ENCODE results near the gene DPP6. TPM values are rescaled to one million over a fixed set of nuclear protein-coding genes. Genes with fewer than 3 reads are reported as not detected.
A peak's percentile ranks its signal among the peaks of the same experiment; 100 is the strongest.

The DPP6 gene
- total RNA-seq, 1 experiment from 2014 or later = 7.9 TPM

GRCh38 chr7:154748089-154748786, 696.0 kb downstream of the DPP6 start:
- DNase-seq (ENCODE audit: low spot score) = no peak
- in situ Hi-C loops (cut with HindIII; ENCODE audit: low sequenced_read_pairs) = no loop called here

DNA sequence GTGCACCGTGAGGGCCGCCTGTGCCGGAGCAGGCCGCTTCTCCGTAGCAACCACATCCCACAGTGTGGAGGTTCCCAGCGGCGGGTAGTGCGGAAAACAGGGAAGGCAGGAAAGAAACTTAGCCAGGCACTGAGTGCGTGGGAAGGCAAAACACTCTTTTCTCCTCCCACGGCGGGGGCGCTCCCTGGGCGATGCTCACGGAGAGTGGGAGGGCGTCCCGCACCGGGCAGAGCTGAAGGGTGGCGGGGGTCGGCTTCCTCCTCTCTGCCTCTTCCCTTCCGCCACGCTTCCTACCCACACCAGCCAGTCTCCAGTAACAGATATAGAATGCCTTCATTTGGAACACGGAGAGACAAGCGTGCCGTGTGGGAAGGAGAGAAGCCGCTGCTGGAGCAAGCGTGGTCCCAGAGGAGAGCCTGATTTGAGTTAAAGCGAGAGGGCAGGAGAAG, 698.2 kb downstream of the DPP6 start:
- DNase-seq (ENCODE audit: low spot score) = no peak
- in situ Hi-C loops (cut with HindIII; ENCODE audit: low sequenced_read_pairs) = no loop called here

DNA sequence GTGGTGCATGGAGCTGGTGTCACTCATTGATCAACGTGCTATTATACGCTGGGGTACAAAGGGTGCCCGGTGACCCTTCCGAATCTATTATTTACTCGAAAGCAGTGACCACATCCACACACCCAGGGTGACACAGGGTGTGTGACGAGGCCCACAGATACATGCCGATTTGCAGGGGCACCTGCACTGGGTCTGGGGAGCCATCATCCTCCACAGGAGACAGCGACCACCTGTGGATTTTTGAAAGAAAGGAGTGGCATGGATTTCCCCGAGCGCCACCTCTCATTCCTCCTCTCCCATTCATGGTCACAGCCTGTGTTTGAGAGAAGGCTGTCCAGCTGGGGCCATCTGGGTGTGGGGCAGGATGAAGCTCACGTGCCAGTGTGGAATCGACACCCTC, 701.0 kb downstream of the DPP6 start:
- in situ Hi-C loops (cut with HindIII; ENCODE audit: low sequenced_read_pairs) = no loop called here
- DNase-seq (ENCODE audit: low spot score) = no peak

- DNase-seq (ENCODE audit: low spot score) = no peak
- in situ Hi-C loops (cut with HindIII; ENCODE audit: low sequenced_read_pairs) = no loop called here
Measured at GRCh38 chr7:154757756-154758155, 705.6 kb downstream of the DPP6 start.

GRCh38 chr7:154759989-154760388, 707.8 kb downstream of the DPP6 start:
- in situ Hi-C loops (cut with HindIII; ENCODE audit: low sequenced_read_pairs) = no loop called here
- DNase-seq (ENCODE audit: low spot score) = no peak

DNA sequence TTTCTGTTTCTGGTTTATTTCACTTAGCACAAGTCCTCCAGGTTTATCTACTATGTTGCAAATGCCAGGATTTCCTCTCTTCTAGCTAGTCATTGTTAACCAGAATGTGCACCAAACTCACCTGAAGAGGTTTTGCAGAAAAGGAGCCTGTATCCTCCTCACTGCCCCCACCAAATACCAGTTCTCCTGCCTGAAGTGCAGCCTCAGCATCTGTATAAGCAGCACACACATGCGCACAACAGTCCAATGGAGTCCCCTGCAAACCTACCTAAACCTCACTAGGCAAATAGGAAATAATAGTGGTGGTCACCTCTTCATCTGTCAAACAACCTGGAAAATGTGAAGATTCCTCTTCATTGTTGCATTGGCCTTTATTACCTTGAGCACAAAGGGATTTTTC, 712.9 kb downstream of the DPP6 start:
- in situ Hi-C loops (cut with HindIII; ENCODE audit: low sequenced_read_pairs) = no loop called here
- DNase-seq (ENCODE audit: low spot score) = no peak

DNA sequence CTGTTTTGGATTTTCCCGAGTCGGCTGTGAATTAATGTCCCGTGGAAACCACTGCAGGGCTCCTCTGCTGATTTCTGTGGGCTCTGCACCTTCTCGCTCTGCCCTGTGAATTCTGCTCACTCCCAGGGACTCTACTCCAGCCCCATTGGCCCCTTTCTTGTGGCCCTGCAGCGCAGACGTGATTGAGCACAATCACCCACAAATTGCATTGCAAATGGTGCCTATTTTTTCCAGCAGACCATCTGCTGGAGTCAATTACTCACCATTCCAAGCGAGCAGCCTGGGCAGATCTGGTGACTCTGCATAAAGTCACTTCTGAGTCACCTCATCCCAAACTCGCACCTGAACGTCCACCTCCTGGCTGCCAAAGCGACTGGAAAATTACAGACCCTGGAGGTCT, 714.9 kb downstream of the DPP6 start:
- peak; percentile 87 for DNase-seq (ENCODE audit: low spot score)
- in situ Hi-C loops (cut with HindIII; ENCODE audit: low sequenced_read_pairs) = no loop called here

DNA sequence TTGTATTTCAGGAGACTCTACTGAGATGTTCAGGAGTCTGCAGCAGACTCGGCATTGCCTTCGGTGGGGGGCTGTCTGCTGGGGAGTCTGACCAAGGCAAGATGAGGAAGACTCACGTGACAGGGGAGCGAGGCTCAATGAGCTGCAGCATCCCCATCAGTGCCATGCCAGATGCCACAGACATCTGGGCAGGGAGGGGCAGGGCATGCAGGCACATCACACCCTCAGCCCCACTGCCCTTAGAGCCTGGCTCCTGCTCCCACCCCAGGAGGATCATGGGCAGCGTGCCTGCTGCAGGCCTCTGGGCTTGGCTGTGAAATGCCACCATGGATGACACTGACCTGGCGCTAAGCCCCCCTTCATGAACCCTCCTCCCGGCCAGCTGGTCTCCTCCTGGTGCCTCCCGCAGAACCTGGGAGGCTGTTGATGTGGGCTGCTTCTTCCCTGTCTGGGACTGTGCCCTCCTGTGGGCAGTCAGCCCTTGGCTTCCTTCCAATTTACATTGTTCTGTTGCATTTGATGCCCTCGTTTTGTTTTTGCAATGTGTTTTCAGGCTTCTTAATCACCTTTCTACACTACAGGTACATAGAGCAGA, 715.7 kb downstream of the DPP6 start:
- in situ Hi-C loops (cut with HindIII; ENCODE audit: low sequenced_read_pairs) = no loop called here
- peak; percentile 77 for DNase-seq (ENCODE audit: low spot score)

DNA sequence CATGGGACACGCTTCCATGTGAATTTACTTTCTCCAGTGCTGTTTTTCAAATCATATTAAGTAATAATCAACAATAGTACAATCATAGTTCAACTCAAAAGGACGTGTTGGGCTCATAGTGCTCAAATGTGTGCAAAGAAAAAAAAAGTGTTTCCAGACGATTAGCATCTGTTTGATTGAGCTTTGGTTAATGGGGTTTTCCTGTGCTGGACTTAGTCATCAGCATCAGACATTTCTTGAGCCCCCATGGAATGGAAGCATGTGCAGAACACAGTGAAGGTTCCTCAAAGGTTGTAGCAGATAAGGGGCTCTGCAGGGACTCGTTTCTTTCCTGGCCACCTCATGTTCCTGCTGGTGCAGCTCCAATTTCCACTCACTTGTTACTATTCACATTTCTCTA, 716.8 kb downstream of the DPP6 start:
- no peak for DNase-seq (ENCODE audit: low spot score)
- in situ Hi-C loops (cut with HindIII; ENCODE audit: low sequenced_read_pairs) = no loop called here

- in situ Hi-C loops (cut with HindIII; ENCODE audit: low sequenced_read_pairs) = no loop called here
- no peak for DNase-seq (ENCODE audit: low spot score)
Measured at GRCh38 chr7:154769527-154769926, 717.3 kb downstream of the DPP6 start.

DNA sequence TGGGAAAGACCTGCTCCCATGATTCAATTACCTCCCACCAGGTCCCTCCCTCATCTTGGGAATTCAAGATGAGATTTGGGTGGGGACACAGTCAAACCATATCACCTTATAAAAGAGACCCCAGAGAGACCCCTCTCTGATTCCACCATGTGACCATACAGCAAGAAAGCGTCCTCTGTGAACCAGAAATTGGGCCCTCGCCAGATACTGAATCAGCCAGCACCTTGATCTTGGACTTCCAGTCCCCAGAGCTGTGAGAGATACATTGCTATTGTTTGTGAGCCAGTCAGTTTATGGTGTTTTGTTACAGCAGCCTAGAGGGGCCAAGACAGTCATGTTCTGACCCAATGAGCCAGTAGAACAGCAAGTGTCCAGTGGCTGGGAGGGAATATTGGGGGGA, 718.2 kb downstream of the DPP6 start:
- no peak for DNase-seq (ENCODE audit: low spot score)
- in situ Hi-C loops (cut with HindIII; ENCODE audit: low sequenced_read_pairs) = no loop called here

- DNase-seq (ENCODE audit: low spot score) = no peak
- in situ Hi-C loops (cut with HindIII; ENCODE audit: low sequenced_read_pairs) = no loop called here
Measured at GRCh38 chr7:154770962-154771361, 718.8 kb downstream of the DPP6 start.

- in situ Hi-C loops (cut with HindIII; ENCODE audit: low sequenced_read_pairs) = no loop called here
- DNase-seq (ENCODE audit: low spot score) = peak; percentile 84
Measured at GRCh38 chr7:154774303-154774969, 722.2 kb downstream of the DPP6 start.

GRCh38 chr7:154775681-154776080, 723.5 kb downstream of the DPP6 start:
- DNase-seq (ENCODE audit: low spot score) = no peak

DNA sequence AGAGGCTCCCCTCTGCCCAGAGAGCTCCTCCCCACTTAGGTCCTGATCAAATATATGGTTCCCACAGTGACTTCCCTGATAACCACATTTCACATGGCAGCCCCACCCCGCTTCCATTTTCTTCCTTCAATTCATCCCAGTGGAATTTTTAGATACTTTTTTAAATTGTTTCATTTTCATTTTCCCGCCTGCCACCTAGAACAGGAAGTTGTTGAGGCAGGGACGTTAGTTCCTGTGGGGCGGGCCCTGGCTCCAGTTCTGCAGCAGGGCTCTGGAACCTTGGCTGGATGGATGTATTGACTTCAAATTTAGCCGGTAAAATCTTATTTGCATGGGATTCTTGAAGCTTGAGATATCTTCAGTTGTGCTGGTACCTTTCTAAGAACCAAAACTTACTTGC, 724.2 kb downstream of the DPP6 start:
- no peak for DNase-seq (ENCODE audit: low spot score)
- in situ Hi-C loops (cut with HindIII; ENCODE audit: low sequenced_read_pairs) = no loop called here

More at GRCh38 chr7:154775681-154776080, 723.5 kb downstream of the DPP6 start:
- in situ Hi-C loops (cut with HindIII; ENCODE audit: low sequenced_read_pairs) = no loop called here

- in situ Hi-C loops (cut with HindIII; ENCODE audit: low sequenced_read_pairs) = no loop called here
- no peak for DNase-seq (ENCODE audit: low spot score)
Measured at GRCh38 chr7:154777023-154777422, 724.8 kb downstream of the DPP6 start.

- no peak for DNase-seq (ENCODE audit: low spot score)
- in situ Hi-C loops (cut with HindIII; ENCODE audit: low sequenced_read_pairs) = no loop called here
Measured at GRCh38 chr7:154777489-154777888, 725.3 kb downstream of the DPP6 start.

DNA sequence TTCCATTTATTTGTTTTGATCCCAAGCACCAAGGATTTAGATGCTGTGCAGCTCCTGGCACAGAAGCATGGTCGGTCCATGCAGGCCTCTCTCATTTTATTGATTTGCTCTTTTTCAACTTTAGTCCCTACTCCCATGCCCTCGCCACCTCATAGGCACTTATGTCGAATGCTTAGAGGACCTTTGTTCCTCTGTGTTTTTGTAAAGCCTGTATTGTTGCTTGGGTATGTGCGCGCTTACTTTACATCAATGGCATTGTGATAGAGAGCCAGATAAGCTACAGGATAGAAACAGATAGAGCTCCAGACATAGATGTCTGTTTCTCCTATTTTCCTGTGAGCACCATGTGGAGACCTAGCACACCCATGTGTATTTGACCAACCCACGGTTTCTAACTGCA, 725.7 kb downstream of the DPP6 start:
- no peak for DNase-seq (ENCODE audit: low spot score)
- in situ Hi-C loops (cut with HindIII; ENCODE audit: low sequenced_read_pairs) = no loop called here

DNA sequence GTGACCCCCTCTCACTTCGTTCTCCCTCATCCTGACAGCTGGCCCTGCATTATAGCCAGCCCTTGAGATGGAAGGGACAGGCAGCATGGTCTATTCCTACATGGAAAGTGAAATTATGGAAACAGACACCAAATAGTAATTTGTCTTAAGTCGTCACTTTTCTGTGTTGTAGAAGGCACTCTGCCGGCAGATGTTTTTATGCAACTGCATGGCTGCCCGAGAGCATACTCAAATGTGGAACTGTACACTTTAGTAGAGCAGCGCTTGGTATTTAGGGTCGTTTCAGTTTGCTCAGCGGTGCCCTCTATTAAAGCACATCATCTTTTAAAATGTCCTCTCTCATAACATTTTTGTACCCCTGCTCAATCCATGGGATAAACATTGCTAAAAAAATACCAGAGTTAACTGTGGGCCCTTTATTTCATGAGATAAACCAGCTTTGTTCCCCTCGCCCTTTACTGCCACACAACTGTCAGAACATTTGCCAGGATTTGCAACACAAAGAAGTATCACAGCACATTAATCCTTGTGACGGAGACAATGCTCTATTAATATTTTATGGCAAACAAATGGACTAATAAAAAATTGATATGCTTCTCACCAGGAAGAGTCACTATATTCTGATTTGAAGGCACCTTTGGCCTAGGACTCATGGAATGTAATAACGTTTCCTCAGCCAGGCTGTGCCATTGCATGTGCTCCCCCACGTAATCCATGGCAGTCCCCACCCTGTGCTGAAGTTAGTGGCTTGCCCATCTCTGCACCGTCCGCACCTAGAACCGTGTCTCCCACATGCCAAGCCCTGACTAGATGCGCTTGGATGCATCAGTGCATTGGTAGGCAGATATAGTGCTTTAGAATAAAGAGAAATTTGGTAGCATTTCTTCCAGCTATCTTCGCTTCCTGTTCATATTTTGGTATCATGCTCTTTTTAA, 729.4 kb downstream of the DPP6 start:
- in situ Hi-C loops (cut with HindIII; ENCODE audit: low sequenced_read_pairs) = no loop called here
- DNase-seq (ENCODE audit: low spot score) = no peak
